ENCODE data around the gene TMEM229B. TPM values are rescaled to one million over a fixed set of nuclear protein-coding genes. Genes with fewer than 3 reads are reported as not detected.

The TMEM229B gene
- total and polyA plus RNA-seq, 4 donors, result 1.5 to 4.5 (median 2.5) TPM

DNA sequence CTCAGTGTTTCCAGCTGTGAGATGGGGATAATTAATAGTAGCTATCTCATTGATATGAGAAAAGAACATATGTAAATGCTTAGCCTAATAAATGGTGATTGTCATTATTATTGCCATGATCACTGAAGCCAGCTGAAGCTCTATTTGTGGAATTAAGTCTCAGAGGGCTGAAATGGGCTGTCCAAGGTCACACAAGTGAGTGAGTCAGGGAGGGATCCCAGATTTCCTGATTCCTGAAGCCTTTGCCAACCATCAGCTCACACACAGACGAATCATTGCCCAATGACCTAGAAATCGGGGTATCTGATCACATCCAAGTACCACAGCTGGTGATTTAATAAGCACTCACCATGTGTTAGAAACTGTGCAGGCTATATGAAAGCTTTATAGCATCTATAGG is 21.6 kb upstream of the TMEM229B start:
- peaks cover 0 to 3% (median 0%) of the 10 kb centered on the region in 3 donors for H3K27me3 ChIP-seq (ENCODE audit: control insufficient read depth in 3 of 3, insufficient read depth in 3 of 3, low read length in 2 of 3)
- no peak overlapping the region for H3K9ac ChIP-seq (ENCODE audit: insufficient read depth in 1 of 2, low read length in 2 of 2)
- TF ChIP-seq, protein P1, sequence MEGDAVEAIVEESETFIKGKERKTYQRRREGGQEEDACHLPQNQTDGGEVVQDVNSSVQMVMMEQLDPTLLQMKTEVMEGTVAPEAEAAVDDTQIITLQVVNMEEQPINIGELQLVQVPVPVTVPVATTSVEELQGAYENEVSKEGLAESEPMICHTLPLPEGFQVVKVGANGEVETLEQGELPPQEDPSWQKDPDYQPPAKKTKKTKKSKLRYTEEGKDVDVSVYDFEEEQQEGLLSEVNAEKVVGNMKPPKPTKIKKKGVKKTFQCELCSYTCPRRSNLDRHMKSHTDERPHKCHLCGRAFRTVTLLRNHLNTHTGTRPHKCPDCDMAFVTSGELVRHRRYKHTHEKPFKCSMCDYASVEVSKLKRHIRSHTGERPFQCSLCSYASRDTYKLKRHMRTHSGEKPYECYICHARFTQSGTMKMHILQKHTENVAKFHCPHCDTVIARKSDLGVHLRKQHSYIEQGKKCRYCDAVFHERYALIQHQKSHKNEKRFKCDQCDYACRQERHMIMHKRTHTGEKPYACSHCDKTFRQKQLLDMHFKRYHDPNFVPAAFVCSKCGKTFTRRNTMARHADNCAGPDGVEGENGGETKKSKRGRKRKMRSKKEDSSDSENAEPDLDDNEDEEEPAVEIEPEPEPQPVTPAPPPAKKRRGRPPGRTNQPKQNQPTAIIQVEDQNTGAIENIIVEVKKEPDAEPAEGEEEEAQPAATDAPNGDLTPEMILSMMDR (IDR thresholded peaks at IDR 0.05; ENCODE audit: control extremely low read depth, extremely low read depth), result no peak
- H3K4me3 ChIP-seq, result no peak overlapping the region
- DNase-seq, result peak in 1 of 3 donors; percentile 33
- no peak for ATAC-seq (ENCODE audit: insufficient read depth, low FRiP score)
- H3K36me3 ChIP-seq (ENCODE audit: control insufficient read depth in 4 of 4, insufficient read depth in 4 of 4, low read length in 4 of 4), result no peaks in the 10 kb centered on the region
- H3K9me3 ChIP-seq (ENCODE audit: control insufficient read depth in 4 of 4, insufficient read depth in 3 of 4, low read length in 3 of 4), result no peaks in the 10 kb centered on the region
- peaks cover 0 to 6% (median 0%) of the 10 kb centered on the region in 5 donors for H3K4me1 ChIP-seq (ENCODE audit: control insufficient read depth in 5 of 5, insufficient read depth in 5 of 5, low read length in 5 of 5)
- H3K27ac ChIP-seq (ENCODE audit: low read depth in 1 of 2, low read length in 1 of 2), result no peak overlapping the region
- 57 to 64% methylated on average over 2 of the region's 2 CpGs for WGBS, 2 donors

- WGBS, 2 donors, result 42 to 45% methylated on average over 3 of the region's 3 CpGs
These were observed 20.4 kb upstream of the TMEM229B start for GRCh38 chr14:67508956-67509355.

DNA sequence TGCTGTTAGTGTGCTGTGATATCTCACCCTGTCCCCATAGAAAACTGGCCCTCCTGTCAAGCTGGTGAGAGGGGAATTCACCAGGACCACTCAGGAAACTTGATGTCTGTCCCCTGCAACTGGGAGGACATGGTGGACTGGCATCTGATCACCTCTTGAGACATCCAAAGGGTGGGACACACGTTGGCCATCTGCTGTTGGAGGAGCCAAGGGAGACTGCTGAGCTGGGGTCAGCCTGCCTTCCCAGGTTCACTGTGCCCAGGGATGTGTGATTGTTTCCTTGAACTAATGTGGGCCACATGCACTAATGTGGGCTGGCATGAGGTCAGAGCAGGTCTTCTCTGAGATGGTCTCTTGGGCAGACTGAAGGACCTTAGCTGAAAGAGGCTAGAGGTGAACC is 16.7 kb upstream of the TMEM229B start:
- ATAC-seq (ENCODE audit: insufficient read depth, low FRiP score), result no peak
- H3K9me3 ChIP-seq (ENCODE audit: control insufficient read depth in 4 of 4, insufficient read depth in 3 of 4, low read length in 3 of 4), result no peaks in the 10 kb centered on the region
- H3K4me3 ChIP-seq, result no peak overlapping the region
- H3K27me3 ChIP-seq (ENCODE audit: control insufficient read depth in 3 of 3, insufficient read depth in 3 of 3, low read length in 2 of 3), result peaks cover 0 to 3% (median 0%) of the 10 kb centered on the region in 3 donors
- DNase-seq, result no peak
- no peaks in the 10 kb centered on the region for H3K36me3 ChIP-seq (ENCODE audit: control insufficient read depth in 4 of 4, insufficient read depth in 4 of 4, low read length in 4 of 4)
- H3K9ac ChIP-seq (ENCODE audit: insufficient read depth in 1 of 2, low read length in 2 of 2), result no peak overlapping the region
- no peaks in the 10 kb centered on the region for H3K4me1 ChIP-seq (ENCODE audit: control insufficient read depth in 5 of 5, insufficient read depth in 5 of 5, low read length in 5 of 5)
- H3K27ac ChIP-seq (ENCODE audit: low read depth in 1 of 2, low read length in 1 of 2), result no peak overlapping the region
- TF ChIP-seq, protein P1 (IDR thresholded peaks at IDR 0.05; ENCODE audit: control extremely low read depth, extremely low read depth), result no peak
- WGBS, 2 donors, result 72 to 74% methylated on average over 1 of the region's 1 CpG

More at GRCh38 chr14:67508956-67509355, 20.4 kb upstream of the TMEM229B start:
- no peak overlapping the region for H3K9ac ChIP-seq (ENCODE audit: insufficient read depth in 1 of 2, low read length in 2 of 2)
- no peak overlapping the region for H3K4me3 ChIP-seq
- H3K9me3 ChIP-seq (ENCODE audit: control insufficient read depth in 4 of 4, insufficient read depth in 3 of 4, low read length in 3 of 4), result no peaks in the 10 kb centered on the region
- H3K4me1 ChIP-seq (ENCODE audit: control insufficient read depth in 5 of 5, insufficient read depth in 5 of 5, low read length in 5 of 5), result peaks cover 0 to 2% (median 0%) of the 10 kb centered on the region in 5 donors
- H3K27me3 ChIP-seq (ENCODE audit: control insufficient read depth in 3 of 3, insufficient read depth in 3 of 3, low read length in 2 of 3), result peaks cover 0 to 3% (median 0%) of the 10 kb centered on the region in 3 donors
- TF ChIP-seq, protein P1 (IDR thresholded peaks at IDR 0.05; ENCODE audit: control extremely low read depth, extremely low read depth), result no peak
- no peak for DNase-seq
- H3K27ac ChIP-seq (ENCODE audit: low read depth in 1 of 2, low read length in 1 of 2), result no peak overlapping the region
- peak; percentile 83 for ATAC-seq (ENCODE audit: insufficient read depth, low FRiP score)
- H3K36me3 ChIP-seq (ENCODE audit: control insufficient read depth in 4 of 4, insufficient read depth in 4 of 4, low read length in 4 of 4), result no peaks in the 10 kb centered on the region

DNA sequence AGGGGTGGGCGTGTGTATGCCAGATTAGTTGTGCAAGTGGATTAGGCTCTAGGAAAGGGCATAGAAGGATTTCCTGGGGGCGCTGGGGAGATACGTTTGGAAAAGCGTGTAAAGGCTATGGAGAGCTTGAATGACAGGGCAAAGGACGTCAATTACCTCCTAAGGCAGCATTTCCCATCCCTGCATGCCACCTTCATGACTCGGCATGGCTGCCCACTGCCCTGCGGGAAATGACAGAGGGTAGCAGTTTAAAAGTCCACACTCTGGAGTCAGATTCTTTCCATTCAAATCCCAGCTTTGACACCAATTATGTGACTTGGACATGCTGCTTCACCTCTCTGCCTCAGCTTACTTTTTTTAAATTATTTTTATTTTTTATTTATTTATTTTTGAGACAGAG is 14.8 kb upstream of the TMEM229B start:
- no peak overlapping the region for H3K4me3 ChIP-seq
- no peak for DNase-seq
- no peak for ATAC-seq (ENCODE audit: insufficient read depth, low FRiP score)
- no peaks in the 10 kb centered on the region for H3K36me3 ChIP-seq (ENCODE audit: control insufficient read depth in 4 of 4, insufficient read depth in 4 of 4, low read length in 4 of 4)
- WGBS, 2 donors, result 67 to 72% methylated on average over 7 of the region's 7 CpGs
- TF ChIP-seq, protein P1 (IDR thresholded peaks at IDR 0.05; ENCODE audit: control extremely low read depth, extremely low read depth), result no peak
- H3K27me3 ChIP-seq (ENCODE audit: control insufficient read depth in 3 of 3, insufficient read depth in 3 of 3, low read length in 2 of 3), result peaks cover 0 to 3% (median 0%) of the 10 kb centered on the region in 3 donors
- no peaks in the 10 kb centered on the region for H3K9me3 ChIP-seq (ENCODE audit: control insufficient read depth in 4 of 4, insufficient read depth in 3 of 4, low read length in 3 of 4)
- no peak overlapping the region for H3K9ac ChIP-seq (ENCODE audit: insufficient read depth in 1 of 2, low read length in 2 of 2)
- no peak overlapping the region for H3K27ac ChIP-seq (ENCODE audit: low read depth in 1 of 2, low read length in 1 of 2)
- H3K4me1 ChIP-seq (ENCODE audit: control insufficient read depth in 5 of 5, insufficient read depth in 5 of 5, low read length in 5 of 5), result no peaks in the 10 kb centered on the region
